ENCODE data around the gene DCBLD1.

DCBLD1 gene

GRCh38 chr6:117473401-117473800, 9.1 kb upstream of the DCBLD1 start:
- DNase-seq: no peak

- peak; percentile 17 for DNase-seq
Observed at GRCh38 chr6:117477988-117478852, 4.3 kb upstream of the DCBLD1 start.

GRCh38 chr6:117478853-117479231, 3.6 kb upstream of the DCBLD1 start:
- DNase-seq: no peak

GRCh38 chr6:117480651-117481050, 1.8 kb upstream of the DCBLD1 start:
- DNase-seq: no peak

DNA sequence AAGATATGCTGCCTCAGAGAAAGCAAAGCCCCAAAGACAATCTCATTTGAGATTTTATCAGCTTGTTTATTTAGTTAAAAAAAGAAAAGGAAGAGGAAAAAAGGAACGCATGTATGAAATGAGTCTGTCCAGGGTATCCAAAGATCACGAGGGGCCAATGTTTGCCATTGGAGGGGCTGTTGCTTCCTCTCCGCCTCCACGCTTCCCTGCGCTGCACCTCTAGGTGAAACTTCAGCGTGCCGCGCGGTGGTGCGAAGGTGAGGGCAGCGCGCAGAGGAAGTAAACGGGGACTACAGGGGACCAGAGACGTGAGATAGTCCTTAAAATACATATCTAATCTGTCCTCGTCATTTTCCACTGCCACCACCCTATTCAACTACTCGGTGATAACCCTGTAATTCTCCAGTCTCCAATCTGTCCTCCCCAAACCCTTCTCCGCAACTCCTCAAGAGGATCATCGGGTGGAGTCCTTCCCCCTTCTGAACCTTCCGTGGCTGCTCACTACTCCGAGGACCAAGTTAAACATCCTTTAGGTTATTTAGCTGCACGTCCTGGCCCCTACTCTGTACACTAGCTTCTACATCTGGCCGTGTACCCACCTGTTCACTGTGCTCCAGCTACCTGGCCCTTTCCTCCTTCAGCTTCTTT, 1.1 kb upstream of the DCBLD1 start:
- DNase-seq: peak; percentile 21

DNA sequence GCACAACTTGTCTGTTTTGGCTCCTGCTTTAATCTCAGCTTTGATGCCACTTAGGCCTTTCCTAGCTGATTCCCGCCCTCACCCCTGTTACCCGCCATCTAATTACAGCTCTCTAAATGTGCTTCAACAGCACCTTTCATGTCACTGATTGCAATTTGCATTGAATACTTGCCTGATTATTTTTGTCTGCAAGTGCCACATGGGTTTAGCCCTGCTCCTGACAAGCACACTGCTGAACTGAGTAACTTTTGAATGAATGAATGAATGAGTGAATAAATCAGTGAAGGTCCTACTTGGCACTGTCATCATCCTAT, 591 bp upstream of the DCBLD1 start:
- no peak for DNase-seq

GRCh38 chr6:117483004-117483644, 650 bp downstream of the DCBLD1 start:
- DNase-seq: no peak

GRCh38 chr6:117483645-117484016, 1.2 kb downstream of the DCBLD1 start:
- no peak for DNase-seq

- DNase-seq: no peak
Observed at GRCh38 chr6:117484052-117484646, 1.7 kb downstream of the DCBLD1 start.

DNA sequence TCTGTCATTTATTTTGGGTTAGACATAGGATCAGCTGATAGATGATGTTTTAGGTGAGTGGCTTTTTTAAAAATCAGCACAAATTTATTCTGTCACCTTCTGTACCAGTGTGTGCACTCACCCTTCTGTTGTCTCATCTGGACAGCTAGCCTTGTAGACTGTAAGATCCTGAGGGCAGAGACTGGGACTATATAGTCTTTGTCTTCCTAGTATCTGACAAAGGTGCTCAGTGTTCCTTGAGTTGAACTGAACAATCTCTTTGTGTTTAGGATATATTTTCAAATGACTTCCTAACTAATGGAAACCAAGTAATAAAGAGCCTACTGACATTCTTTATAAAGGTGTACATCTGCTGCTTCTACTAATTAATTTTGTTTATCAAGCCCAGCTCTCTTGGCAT, 3.0 kb downstream of the DCBLD1 start:
- no peak for DNase-seq

GRCh38 chr6:117487821-117488220, 5.3 kb downstream of the DCBLD1 start:
- no peak for DNase-seq

DNA sequence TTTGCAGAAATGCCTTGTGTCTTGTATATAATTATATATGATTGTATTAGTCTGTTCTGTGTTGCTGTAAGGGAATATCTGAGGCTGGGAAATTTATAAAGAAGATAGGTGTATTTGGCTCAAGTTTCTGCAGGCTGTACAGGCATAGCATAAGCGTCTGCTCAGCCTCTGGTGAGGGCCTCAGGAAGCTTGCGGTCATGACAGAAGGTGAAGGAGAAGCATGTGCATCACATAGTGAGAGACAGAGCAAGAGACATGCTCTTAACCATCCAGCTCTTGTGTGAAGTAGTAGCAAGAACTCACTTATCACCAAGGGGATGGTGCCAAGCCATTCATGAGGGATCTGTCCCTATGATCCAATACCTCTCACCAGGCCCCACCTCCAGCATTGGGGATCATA, 6.5 kb downstream of the DCBLD1 start:
- no peak for DNase-seq

- no peak for DNase-seq
Observed at GRCh38 chr6:117491916-117492315, 9.4 kb downstream of the DCBLD1 start.

- no peak for DNase-seq
Observed at GRCh38 chr6:117493470-117493869, 11.0 kb downstream of the DCBLD1 start.

DNA sequence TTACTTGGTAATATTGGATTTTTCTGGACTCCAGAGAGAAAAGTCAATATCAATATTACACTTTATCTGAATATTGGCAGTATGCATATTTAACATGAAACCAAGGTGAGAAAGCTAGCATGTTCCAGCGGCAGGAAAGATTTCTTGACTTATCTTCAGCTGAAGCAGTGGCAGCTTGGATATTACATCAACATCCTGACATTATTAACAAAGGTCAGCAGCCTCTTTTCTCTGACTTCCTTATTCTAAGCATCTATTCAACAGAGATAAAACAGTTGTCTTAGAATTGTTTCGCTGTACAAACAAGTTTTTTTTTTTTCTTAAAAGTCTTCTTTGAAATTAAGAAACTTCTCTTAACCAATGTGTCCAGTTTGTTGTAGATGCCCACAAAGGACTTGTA, 11.8 kb downstream of the DCBLD1 start:
- DNase-seq: no peak

GRCh38 chr6:117494694-117495318, 12.3 kb downstream of the DCBLD1 start:
- no peak for DNase-seq

DNA sequence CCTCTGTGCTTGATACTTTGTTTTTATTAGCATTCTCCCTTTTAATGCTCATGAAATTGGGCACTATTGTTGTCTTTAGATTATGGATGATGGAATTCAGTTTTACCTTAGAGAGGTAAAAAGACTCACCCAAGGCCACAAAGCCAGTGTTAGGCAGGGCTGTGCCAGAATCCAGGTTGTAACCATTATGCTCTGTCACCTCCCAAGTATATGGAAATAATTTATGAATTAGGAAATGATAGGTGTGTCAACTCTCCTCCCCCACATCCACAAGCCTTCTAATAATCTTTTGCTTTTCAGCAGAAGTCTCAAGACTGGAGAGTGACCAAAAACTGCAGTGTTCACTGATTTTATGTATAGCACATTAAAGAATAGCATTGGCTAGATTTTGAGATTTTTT, 13.0 kb downstream of the DCBLD1 start:
- DNase-seq: no peak

DNA sequence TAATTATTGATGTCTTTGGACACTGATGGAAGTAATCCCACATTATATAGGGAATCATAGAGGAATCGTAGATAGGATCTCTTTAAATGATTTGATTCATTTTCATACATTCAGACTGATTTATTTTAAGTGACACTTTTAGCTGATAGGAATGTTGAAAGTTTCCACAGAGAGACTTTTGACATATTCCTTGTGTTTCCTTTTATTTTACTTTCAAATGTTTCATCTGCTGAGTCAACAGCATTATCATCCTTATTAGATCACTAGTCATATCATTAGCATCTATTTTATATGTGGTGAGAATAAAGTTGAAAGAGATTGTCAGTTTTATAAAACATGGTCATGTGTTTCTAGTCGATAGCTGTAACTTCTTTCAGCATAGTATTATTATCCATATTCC, 13.4 kb downstream of the DCBLD1 start:
- DNase-seq: no peak

GRCh38 chr6:117496383-117496990, 14.0 kb downstream of the DCBLD1 start:
- DNase-seq: no peak

- DNase-seq: no peak
Observed at GRCh38 chr6:117497237-117497636, 14.8 kb downstream of the DCBLD1 start.

DNA sequence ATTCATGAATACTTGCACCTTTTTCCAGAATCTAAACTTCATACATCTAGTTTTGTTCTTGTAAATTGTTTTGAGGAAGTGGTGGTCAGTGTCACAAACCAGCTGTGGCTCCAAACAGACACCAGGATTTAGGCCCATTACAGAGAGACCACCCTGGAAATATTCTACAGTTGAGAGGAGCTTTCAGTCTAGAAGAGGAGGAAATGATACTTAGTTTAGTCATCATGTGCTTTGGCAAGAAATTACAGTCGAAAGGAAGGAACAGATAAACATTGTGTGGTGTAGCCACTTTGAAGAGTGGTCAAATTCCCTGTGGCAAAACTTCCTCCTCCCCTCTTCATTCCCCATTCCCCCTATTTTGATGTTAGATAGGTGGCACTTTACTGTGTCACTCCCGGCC, 15.7 kb downstream of the DCBLD1 start:
- DNase-seq: no peak

DNA sequence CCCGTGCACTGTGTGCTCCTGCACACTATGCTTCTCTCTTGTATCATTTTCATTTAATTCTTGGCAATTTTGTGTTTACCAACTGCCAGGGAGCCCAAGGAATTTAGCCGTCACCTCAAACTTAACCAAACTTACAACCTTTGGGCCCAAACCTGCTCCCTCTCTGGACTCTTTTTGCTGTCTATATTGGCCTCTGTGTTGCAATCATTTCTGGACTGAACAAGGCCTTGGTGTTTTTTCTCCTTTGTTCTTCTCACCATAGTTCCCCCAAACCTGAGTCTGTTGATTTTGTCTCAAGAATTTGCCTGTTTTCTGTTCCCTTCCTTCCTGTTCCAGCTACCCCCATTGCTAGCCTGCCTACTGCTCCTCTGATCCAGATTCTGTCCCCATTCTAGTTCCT, 19.2 kb downstream of the DCBLD1 start:
- no peak for DNase-seq

- DNase-seq: no peak
Observed at GRCh38 chr6:117502580-117502979, 20.1 kb downstream of the DCBLD1 start.

All from activated gamma-delta T cell treated with Interleukin-2 at 50 U/mL for 16 hours (primary cell).